ENCODE data around the gene SEMA3F.

DNA sequence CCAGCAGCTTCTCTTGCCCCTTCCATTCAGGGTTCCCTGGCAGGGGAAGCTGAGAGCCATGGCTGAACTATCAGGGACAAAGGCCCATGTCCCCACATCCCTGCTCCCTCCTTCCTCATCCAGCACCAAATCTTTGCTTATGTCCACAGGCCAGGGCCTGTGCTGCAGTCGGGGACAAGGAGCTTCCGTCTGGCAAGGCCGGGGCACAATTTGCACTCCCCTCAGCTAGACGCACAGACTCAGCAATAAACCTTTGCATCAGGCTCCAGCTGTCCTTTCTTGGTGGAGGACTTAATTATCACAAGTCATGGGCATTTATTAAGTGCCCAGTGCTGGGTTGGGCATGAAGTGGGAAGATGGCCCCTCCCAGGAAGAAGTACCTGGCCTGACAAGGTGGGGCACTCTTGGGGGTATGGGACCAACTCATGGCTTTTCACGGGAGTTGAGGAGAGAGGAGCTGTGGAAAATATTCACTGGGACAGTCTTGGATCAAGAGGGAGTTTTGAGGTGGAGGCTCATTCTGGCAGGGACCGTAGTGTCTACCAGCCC lies 41.2 kb downstream of the SEMA3F start:
- TF ChIP-seq MAZ (IDR thresholded peaks at IDR 0.05; ENCODE audit: borderline replicate concordance, low read depth, low read length) (no peak), RAD21 (IDR thresholded peaks at IDR 0.05; ENCODE audit: low read length) (no peak), USF2 (IDR thresholded peaks at IDR 0.05; ENCODE audit: low read depth, low read length) (no peak), NFE2L2 (IDR thresholded peaks at IDR 0.05; ENCODE audit: low read depth, low read length) (no peak)
- TF ChIP-seq, protein P1, sequence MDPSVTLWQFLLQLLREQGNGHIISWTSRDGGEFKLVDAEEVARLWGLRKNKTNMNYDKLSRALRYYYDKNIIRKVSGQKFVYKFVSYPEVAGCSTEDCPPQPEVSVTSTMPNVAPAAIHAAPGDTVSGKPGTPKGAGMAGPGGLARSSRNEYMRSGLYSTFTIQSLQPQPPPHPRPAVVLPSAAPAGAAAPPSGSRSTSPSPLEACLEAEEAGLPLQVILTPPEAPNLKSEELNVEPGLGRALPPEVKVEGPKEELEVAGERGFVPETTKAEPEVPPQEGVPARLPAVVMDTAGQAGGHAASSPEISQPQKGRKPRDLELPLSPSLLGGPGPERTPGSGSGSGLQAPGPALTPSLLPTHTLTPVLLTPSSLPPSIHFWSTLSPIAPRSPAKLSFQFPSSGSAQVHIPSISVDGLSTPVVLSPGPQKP (IDR thresholded peaks at IDR 0.05; ENCODE audit: borderline replicate concordance, low read depth, low read length) = no peak
- TF ChIP-seq, protein P2, sequence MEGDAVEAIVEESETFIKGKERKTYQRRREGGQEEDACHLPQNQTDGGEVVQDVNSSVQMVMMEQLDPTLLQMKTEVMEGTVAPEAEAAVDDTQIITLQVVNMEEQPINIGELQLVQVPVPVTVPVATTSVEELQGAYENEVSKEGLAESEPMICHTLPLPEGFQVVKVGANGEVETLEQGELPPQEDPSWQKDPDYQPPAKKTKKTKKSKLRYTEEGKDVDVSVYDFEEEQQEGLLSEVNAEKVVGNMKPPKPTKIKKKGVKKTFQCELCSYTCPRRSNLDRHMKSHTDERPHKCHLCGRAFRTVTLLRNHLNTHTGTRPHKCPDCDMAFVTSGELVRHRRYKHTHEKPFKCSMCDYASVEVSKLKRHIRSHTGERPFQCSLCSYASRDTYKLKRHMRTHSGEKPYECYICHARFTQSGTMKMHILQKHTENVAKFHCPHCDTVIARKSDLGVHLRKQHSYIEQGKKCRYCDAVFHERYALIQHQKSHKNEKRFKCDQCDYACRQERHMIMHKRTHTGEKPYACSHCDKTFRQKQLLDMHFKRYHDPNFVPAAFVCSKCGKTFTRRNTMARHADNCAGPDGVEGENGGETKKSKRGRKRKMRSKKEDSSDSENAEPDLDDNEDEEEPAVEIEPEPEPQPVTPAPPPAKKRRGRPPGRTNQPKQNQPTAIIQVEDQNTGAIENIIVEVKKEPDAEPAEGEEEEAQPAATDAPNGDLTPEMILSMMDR (conservative IDR thresholded peaks at IDR 0.05; ENCODE audit: low read depth, low read length) = no peak
